CD4-positive, alpha-beta T cell treated with Interleukin-12 subunit alpha and Interleukin-12 subunit beta, for 1 hour (primary cell): ENCODE results near the gene HSPBP1.

Experiments used
- DNase-seq: peaks from one replicate; pipeline ENCODE4 v3.0.0-alpha.2; 2020

Gene HSPBP1

GRCh38 chr19:55304980-55305379 is 25.1 kb upstream of the HSPBP1 start:
- DNase-seq: no peak

- DNase-seq: peak; percentile 30
Observed at GRCh38 chr19:55304279-55304978, 24.5 kb upstream of the HSPBP1 start.

- DNase-seq: no peak
Observed at GRCh38 chr19:55303477-55303876, 23.6 kb upstream of the HSPBP1 start.

- DNase-seq: no peak
Observed at GRCh38 chr19:55302318-55302703, 22.4 kb upstream of the HSPBP1 start.

- peak; percentile 93 for DNase-seq
Observed at GRCh38 chr19:55301459-55302317, 21.8 kb upstream of the HSPBP1 start.

- DNase-seq: no peak
Observed at GRCh38 chr19:55300886-55301458, 21.1 kb upstream of the HSPBP1 start.

GRCh38 chr19:55299991-55300390 is 20.1 kb upstream of the HSPBP1 start:
- DNase-seq: no peak

GRCh38 chr19:55297267-55297666 is 17.4 kb upstream of the HSPBP1 start:
- DNase-seq: no peak

- DNase-seq: no peak
Observed at GRCh38 chr19:55289117-55289796, 9.3 kb upstream of the HSPBP1 start.

- DNase-seq: no peak
Observed at GRCh38 chr19:55287361-55288079, 7.6 kb upstream of the HSPBP1 start.

GRCh38 chr19:55285229-55285890 is 5.5 kb upstream of the HSPBP1 start:
- no peak for DNase-seq

- DNase-seq: no peak
Observed at GRCh38 chr19:55284405-55285058, 4.6 kb upstream of the HSPBP1 start.

GRCh38 chr19:55283548-55284377 is 3.9 kb upstream of the HSPBP1 start, which contains the start of gene BRSK1:
Gene BRSK1 (plus strand): TSS chr19:55283997. CDS start chr19:55284443, 446 bp downstream.
- DNase-seq: peak; percentile 71

GRCh38 chr19:55279340-55279739 is 570 bp downstream of the HSPBP1 start:
- no peak for DNase-seq

GRCh38 chr19:55278391-55279135 is 1.3 kb downstream of the HSPBP1 start:
- no peak for DNase-seq

GRCh38 chr19:55277494-55277893 is 2.4 kb downstream of the HSPBP1 start:
- no peak for DNase-seq

- DNase-seq: peak; percentile 40
Observed at GRCh38 chr19:55276720-55277430, 3.0 kb downstream of the HSPBP1 start.

GRCh38 chr19:55275851-55276719 is 3.8 kb downstream of the HSPBP1 start:
- peak; percentile 52 for DNase-seq
